Colonic mucosa (tissue), 4 donors: ENCODE data around the gene GLYATL3. TPM values are rescaled to one million over a fixed set of nuclear protein-coding genes. Genes with fewer than 3 reads are reported as not detected.
A peak's percentile ranks its signal among the peaks of the same experiment; 100 is the strongest.

Experiments used
- DNase-seq: peaks from one replicate; pipeline ENCODE4 v3.0.0-alpha.2; 2020
- H3K27ac ChIP-seq: fragments of 200-600 bp; one replicate; pipeline ENCODE4 v1.8.0; 2021
- H3K27me3 ChIP-seq: fragments of 200-600 bp; one replicate; pipeline ENCODE4 v1.8.0; 2021
- H3K36me3 ChIP-seq: fragments of 200-600 bp; one replicate; pipeline ENCODE4 v1.8.0; 2021
- H3K4me1 ChIP-seq: fragments of 200-600 bp; one replicate; pipeline ENCODE4 v1.8.0; 2021; ENCODE audit warnings: mild to moderate bottlenecking
- H3K4me3 ChIP-seq: fragments of 200-600 bp; one replicate; pipeline ENCODE4 v1.8.0; 2021
- H3K9ac ChIP-seq, 2 donors: one replicate each; pipeline ENCODE4 v1.7.0; 2013; ENCODE audit warnings: control low read depth in 2 of 2, low read depth in 2 of 2, low read length in 2 of 2
- H3K9me3 ChIP-seq: fragments of 200-600 bp; one replicate; pipeline ENCODE4 v1.8.0; 2021
- intact Hi-C: fragments of 100-400 bp; cut with DNase I; formaldehyde crosslinking; loops from one replicate; pipeline ENCODE4 v1.14.1; 2022
- total RNA-seq, 2 donors: library from RNA; stranded (reverse); fragmentation: NEBNext Ultra II Directional in 1 of 2; extraction: Animal tissue kit (Norgen Biotek cat#: 25700) in 1 of 2; gene quantifications; one replicate each; pipeline ENCODE4 v1.2.1, GENCODE V29; 2021
- TF ChIP-seq, protein P1 (sequence below): fragments of 200-600 bp; IDR thresholded peaks from one replicate; pipeline ENCODE4 v1.8.0; 2022; ENCODE audit warnings: antibody characterized with exemption, mild to moderate bottlenecking
- donor health status: healthy.
- donor health status: DM: no; HTN: no; CAD: no.
- donor health status: DM: no; HTN: no; CAD: no.

GLYATL3 gene
- total RNA-seq, 2 donors from 2014 or later: 0.25 TPM; not detected in 1

DNA sequence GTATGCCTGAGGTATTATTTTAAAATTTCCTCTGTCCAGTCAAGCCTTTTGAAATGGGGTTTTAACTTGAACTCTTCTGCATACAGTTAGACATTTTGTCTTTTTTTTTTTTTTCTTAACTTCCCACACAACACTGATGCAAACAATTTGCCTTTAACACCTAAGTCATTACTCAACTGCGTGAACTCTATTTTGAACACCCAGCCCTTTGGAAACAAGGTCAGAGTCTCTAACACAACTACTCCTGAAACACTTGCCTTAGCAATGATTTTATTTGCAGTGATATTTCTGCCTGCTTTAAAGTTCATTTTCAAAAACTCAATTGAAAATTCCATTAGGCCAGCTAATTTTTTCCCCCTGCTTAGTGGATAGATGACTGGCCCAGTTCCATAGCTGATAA lies 24.2 kb downstream of the GLYATL3 start:
- Histone ChIP-seq H3K27me3 (no peaks in the 10 kb centered on the region), H3K4me3 (no peak overlapping the region), H3K27ac (no peak overlapping the region), H3K9ac (no peak overlapping the region), H3K4me1 (peaks cover 8% of the 10 kb centered on the region), H3K36me3 (no peaks in the 10 kb centered on the region), H3K9me3 (no peaks in the 10 kb centered on the region)
- TF ChIP-seq, protein P1, sequence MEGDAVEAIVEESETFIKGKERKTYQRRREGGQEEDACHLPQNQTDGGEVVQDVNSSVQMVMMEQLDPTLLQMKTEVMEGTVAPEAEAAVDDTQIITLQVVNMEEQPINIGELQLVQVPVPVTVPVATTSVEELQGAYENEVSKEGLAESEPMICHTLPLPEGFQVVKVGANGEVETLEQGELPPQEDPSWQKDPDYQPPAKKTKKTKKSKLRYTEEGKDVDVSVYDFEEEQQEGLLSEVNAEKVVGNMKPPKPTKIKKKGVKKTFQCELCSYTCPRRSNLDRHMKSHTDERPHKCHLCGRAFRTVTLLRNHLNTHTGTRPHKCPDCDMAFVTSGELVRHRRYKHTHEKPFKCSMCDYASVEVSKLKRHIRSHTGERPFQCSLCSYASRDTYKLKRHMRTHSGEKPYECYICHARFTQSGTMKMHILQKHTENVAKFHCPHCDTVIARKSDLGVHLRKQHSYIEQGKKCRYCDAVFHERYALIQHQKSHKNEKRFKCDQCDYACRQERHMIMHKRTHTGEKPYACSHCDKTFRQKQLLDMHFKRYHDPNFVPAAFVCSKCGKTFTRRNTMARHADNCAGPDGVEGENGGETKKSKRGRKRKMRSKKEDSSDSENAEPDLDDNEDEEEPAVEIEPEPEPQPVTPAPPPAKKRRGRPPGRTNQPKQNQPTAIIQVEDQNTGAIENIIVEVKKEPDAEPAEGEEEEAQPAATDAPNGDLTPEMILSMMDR: no peak
- no peak for DNase-seq
- intact Hi-C loops: no loop called here

DNA sequence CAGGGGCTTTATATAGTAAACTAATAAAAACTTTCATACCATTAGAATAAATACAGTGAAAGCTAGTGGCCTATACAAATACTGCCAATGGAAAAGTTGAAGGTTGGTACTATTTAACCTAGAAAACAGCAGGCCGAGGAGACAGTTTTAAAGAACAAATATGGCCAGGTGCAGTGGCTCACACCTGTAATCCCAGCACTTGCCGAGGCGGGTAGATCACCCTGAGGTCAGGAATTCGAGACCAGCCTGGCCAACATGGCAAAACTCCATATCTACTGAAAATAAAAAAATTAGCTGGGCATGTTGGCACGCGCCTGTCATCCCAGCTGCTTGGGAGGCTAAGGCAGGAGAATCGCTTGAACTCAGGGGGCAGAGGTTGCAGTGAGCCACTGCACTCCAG lies 24.8 kb downstream of the GLYATL3 start:
- intact Hi-C loops: no loop called here
- Histone ChIP-seq H3K36me3 (no peaks in the 10 kb centered on the region), H3K9ac (no peak overlapping the region), H3K4me1 (peaks cover 8% of the 10 kb centered on the region), H3K27ac (no peak overlapping the region), H3K9me3 (no peaks in the 10 kb centered on the region), H3K4me3 (no peak overlapping the region), H3K27me3 (no peaks in the 10 kb centered on the region)
- TF ChIP-seq, protein P1: no peak
- no peak for DNase-seq

DNA sequence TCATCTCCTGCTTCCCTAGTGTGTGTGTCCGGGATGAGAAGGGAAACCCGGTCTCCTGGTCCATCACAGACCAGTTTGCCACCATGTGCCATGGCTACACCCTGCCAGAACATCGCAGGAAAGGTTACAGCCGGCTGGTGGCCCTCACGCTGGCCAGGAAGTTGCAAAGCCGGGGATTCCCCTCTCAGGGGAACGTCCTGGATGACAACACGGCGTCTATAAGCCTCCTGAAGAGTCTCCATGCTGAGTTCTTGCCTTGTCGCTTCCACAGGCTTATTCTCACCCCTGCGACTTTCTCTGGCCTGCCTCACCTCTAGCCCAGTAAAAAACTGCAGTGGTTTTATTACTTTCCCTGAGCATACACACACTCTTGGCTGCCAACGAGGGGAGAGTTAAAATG lies 26.9 kb downstream of the GLYATL3 start:
- H3K4me1 ChIP-seq: peaks cover 8% of the 10 kb centered on the region
- no peaks in the 10 kb centered on the region for H3K9me3 ChIP-seq
- H3K36me3 ChIP-seq: no peaks in the 10 kb centered on the region
- intact Hi-C loops: no loop called here
- TF ChIP-seq, protein P1: no peak
- no peak overlapping the region for H3K4me3 ChIP-seq
- peak overlapping the region; percentile 36 for H3K27ac ChIP-seq
- peak; percentile 28 for DNase-seq
- H3K9ac ChIP-seq: no peak overlapping the region
- no peaks in the 10 kb centered on the region for H3K27me3 ChIP-seq

DNA sequence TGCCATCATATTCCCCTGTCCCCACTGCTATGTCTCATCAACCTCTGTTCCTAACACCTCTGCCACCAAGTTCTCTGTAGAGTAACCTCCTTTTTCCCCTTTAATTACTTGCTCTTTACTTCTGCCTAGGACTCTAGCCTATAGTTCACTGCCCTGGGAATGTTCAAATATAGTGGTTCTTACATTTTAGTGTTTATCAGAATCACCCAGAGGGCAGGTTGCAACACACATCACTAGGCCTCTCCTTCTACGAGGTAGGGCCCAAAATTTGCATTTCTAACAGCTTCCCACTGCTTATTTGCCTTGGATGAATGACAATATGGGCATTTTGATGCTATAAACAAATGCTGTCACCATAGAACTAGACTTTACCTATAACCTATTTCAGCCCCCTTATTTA lies 27.6 kb downstream of the GLYATL3 start:
- H3K27me3 ChIP-seq: no peaks in the 10 kb centered on the region
- intact Hi-C loops: no loop called here
- no peak for DNase-seq
- peaks cover 8% of the 10 kb centered on the region for H3K4me1 ChIP-seq
- H3K9ac ChIP-seq: no peak overlapping the region
- no peak overlapping the region for H3K4me3 ChIP-seq
- TF ChIP-seq, protein P1: no peak
- no peaks in the 10 kb centered on the region for H3K36me3 ChIP-seq
- no peak overlapping the region for H3K27ac ChIP-seq
- no peaks in the 10 kb centered on the region for H3K9me3 ChIP-seq

DNA sequence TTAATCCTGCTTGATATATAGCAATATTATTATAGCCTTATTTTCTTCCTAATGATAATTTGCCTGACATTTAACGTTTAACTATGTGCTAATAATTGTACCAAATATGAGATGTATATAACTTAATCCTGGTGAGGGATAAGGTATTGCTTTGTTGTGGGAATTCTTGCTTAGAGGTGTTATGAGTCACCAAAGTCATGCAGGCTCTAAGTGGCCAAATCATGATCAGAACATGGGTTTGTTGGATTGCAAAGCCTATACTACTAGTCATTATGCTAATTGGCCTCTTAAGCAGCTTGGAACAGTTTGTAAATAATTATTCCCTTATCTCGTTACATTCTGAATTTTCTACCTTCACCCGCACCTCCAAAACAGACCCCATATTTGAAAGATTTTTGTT lies 28.8 kb downstream of the GLYATL3 start:
- intact Hi-C loops: no loop called here
- TF ChIP-seq, protein P1: no peak
- DNase-seq: no peak
- Histone ChIP-seq H3K27ac (no peak overlapping the region), H3K4me3 (no peak overlapping the region), H3K9ac (no peak overlapping the region), H3K4me1 (peaks cover 3% of the 10 kb centered on the region), H3K36me3 (no peaks in the 10 kb centered on the region), H3K27me3 (no peaks in the 10 kb centered on the region), H3K9me3 (no peaks in the 10 kb centered on the region)
